ENCODE results near the gene SYNJ2. TPM values are rescaled to one million over a fixed set of nuclear protein-coding genes. Genes with fewer than 3 reads are reported as not detected.

Gene SYNJ2
- total RNA-seq, 2 donors from 2014 or later: 10.2 to 23.4 TPM

DNA sequence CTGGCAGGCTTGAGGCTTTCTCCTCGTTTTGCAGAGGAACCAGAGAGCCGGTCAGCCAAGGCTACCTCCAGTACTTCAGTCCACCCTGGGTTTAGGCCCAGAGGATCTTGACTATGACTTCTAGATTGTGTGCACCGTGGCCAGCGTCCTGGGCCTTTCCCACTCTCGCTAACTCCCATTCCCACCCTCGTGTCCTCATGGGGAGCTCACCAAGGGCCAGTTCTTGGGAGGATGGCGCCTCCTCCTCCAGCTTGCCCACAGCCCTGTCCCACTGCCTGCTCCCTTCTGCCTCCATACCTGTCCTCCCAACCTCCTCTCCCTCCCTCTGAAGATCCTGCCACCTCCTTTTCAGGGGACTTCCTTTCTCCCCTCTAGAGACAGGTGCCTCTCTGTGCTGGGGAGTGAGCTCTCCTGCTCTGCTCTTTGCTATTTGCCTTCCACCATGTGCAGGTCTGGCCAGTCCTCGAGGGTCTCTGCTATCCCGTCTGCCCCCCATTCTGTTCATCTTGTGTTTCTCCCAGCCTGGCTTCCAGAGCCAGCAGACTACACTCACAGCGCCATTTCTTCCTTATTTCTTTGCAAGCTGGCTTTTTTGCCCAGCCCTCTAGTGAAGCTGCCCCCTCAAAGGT is 4.4 kb upstream of the SYNJ2 start:
- no peak for DNase-seq
- intact Hi-C loops (cut with DNase I): no loop called here
- ATAC-seq: no peak

DNA sequence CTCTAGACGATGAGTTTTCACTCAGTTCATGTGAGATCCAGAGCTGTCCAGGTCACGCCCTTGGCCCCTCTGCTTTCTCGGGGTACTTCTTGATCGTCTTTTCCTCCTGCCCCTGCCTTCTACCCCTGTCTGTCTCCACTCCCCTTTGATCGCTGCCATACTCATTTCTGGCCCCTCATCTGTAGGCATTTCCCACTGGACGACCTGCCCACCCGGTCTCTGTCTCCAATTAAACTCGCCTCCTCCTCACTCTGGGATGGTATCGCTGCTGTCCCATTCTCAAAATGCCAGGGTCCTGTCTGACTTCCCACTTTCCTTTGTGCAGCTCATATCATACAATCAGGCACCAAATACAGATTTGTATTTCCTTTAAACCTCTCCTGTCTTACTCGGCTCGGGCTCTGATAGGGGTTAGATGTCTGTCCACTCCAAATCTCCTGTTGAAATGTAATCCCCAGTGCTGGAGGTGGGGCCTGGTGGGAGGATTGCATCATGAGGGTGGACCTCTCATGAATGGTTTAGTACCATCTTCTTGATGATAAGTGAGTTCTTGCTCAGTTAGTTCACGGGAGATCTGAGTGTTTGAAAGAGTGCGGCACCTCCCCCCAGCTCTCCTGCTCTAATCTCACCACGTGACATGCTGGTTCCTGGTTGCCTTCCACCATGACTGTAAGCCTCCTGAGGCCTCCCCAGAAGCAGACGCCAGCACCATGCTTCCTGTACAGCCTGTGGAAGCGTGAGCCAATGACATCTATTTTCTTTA is 3.5 kb upstream of the SYNJ2 start:
- DNase-seq (no peak), ATAC-seq (peak in 1 of 2 donors; percentile 2)
- intact Hi-C loops (cut with DNase I): no loop called here

DNA sequence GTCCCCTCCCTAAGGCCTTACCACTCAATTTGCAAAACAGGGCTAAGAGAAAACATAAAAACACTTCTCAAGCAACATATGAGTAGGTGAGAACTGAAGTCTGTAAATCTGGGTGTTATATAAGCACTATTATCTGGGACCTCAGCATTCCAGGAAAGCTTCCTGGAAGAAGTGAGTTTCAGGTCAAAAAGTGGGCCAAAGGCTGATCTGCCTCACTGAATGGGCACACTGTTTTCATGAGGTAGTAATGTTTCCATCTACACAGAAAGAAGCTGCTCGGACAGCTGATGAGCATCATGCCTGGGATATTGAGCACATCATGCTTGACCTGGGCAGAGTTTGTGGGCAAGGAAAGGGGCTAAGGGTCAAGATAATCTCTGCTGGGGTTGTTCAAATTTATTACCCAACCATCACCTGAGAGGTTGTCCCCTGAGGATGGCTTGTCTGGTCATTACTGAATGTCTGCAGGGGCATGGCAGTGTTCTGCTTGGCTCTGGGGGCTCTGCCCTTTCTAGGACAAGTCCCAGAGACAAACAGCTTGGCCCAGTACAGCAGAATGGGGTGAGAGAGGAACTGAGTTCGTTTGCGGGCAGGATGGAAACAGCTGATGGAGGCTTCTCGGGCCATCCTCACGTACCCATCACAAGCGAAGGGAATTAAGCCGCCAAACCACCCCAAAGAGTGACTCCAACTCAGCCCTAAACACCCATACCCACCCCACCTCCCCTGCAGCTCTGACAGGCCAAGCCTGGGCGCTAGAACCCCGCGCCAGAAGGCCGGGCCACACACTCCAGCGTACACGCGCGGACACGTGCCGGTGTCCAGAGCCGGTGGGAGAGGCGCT is 1.2 kb upstream of the SYNJ2 start:
- ATAC-seq (peak; percentile 13 to 29), DNase-seq (peak; percentile 42)
- intact Hi-C loops (cut with DNase I): loop anchor here (5.0 kb wide), 2 partner anchors 62 to 92 kb away; no protein-coding TSS in a partner anchor

DNA sequence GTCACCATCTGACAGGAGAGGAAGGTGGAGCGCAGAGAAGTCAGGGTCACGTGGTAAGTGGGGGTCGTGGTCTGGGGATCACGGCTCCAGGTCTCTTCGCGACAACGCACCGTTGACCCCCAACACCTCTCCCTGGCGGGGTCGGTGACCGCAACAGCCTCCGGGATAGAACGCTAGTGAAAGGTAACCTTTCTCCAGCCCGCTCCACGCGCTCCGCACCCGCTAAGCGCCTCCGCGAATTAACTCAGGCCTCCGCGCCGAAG is 600 bp upstream of the SYNJ2 start:
- intact Hi-C loops (cut with DNase I): loop anchor here (5.0 kb wide), 2 partner anchors 61 to 91 kb away; no protein-coding TSS in a partner anchor
- DNase-seq (no peak), ATAC-seq (no peak)

DNA sequence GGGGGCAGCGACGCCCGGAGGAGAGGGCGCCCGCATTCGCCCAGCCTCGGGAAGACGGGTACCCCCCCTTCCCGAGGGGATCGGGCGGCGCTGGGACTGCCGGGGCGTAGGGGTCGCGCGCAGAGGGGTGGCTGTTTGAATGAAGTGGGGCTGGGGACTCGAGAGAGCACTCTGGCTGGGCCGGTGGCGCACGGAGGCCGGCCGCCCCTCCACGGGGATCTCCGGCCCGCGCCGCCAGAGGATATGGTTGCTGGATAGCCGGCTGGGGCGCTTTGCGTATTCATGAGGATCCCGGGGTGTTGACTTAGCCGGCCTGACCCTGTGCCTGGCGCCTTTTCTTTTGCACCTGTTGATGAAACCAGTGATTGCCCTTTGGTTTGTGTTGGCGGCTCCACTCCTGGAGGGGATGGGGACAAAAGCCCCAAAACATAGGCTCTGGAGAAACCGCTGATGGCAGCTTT is 469 bp downstream of the SYNJ2 start:
- intact Hi-C loops (cut with DNase I): loop anchor here (2.0 to 5.0 kb wide), 3 partner anchors 60 to 91 kb away; no protein-coding TSS in a partner anchor
- peak; percentile 60 for DNase-seq
- ATAC-seq: peak; percentile 42 to 46

DNA sequence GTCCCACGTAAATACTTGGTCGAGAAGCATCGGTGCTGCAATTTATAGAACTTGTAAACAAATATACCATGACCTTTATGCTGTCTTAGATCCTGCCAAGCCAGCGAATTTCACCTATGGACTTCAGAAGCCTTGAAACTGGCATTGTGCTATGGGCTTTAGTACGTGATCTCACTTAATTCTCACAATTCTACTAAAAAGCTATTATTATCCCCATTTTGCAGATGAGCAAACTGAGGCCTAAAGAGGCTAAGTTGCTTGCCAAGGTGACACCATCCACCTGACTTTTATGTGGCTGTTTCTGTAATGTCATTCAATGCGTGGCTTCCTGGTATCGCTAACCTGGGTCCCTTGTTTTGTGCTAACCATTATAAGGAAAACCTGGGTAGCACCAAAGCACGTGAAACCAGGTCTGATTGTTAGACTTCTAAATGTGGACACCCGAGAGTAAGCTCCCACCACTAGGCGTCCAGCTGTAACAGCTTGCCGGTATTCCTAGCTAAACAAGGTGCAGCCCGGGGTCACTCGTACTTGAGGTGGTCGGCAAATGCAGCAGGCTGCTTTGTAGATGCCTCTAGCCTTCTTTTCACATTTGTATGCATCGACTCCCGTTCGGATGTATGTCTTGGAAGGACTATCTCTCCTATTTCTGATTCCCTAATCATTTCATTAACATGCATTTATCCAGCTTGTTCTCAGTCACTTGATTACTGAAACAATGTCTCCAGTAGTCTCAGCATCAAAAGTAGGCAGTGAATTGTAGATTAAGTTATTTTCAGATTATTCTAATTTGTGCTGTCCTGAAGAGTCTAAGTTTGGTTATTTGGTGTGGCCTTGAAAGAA is 1.1 kb downstream of the SYNJ2 start:
- ATAC-seq: no peak
- no peak for DNase-seq
- intact Hi-C loops (cut with DNase I): loop anchor here (2.0 to 5.0 kb wide), 3 partner anchors 60 to 90 kb away; no protein-coding TSS in a partner anchor

DNA sequence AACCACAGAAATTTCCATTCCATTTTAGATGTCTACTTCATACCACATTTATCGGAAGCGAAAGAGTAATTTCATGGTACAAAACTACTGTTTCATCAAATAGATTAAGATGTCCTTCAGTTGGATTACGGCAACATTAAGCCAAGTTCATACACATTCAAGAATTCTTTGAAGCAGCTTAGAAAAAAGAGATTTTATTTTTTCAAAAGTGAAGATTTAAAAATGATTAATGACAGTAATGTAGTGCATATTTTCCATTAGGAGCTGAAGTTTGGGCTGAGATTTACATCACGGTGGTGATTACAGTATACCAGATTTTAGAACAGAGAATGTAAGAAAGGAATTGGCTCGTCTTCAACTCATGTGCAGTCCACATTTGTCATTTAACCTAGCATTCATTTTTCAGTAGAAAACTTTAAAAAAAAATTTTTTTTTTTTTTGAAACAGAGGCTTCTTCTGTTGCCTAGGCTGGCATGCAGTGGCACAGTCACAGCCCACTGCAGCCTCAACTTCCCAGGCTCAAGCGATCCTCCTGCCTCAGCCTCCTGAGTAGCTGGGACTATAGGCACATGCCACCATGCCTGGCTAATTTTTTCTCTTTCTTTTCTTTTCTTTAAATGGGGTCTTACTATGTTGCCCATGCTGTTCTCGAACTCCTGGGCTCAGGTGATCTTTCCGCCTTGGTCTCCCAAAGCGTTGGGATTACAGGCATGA is 1.9 kb downstream of the SYNJ2 start:
- intact Hi-C loops (cut with DNase I): loop anchor here (2.0 to 5.0 kb wide), 3 partner anchors 59 to 89 kb away; no protein-coding TSS in a partner anchor

DNA sequence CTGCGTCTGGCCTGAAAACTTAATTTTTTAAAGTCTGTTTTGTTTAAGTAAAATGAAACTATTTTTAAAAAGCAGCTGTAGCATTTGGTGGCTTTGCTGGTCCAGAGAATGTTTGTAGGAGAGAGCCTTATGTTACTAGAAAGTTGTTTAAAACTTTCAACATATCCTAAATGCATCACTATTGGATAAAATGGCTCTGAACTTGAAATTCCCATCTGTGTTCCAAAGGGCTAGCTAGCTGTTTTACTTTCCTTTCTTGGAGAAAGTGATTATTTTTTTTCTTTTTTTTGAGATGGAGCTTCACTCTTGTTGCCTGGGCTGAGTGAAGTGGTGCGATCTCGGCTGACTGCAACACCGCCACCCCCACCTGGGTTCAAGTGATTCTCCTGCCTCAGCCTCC is 2.5 kb downstream of the SYNJ2 start:
- ATAC-seq (no peak), DNase-seq (no peak)
- intact Hi-C loops (cut with DNase I): loop anchor here (5.0 kb wide), 2 partner anchors 58 to 88 kb away; no protein-coding TSS in a partner anchor

More for the DNA sequence above, 1.9 kb downstream of the SYNJ2 start:
- no peak for ATAC-seq
- no peak for DNase-seq

DNA sequence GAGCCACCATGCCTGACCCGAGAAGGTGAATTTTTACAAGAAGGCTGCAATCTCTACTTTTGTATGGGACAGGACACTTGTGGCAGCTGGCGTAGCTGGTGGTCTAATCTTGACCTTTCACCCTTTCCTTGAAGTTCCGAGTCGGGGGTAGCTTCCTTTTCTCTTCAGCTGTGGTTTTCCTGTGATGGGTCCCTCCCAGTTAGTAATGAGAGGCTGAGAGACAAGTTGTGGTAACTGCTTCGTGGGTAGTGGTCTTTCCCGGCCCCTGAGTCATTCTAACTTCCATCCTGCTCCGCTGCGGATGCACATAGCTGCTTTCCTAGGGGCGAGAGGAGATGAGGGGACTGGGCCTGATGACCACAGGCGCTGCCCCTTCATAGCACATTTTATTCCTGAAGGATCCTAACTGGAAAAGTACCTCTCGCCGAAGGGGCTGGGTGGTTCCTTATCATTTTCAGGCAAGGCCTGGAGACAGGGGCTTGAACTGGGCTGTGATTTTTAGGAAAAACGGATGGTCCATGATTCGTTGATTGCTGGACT is 3.1 kb downstream of the SYNJ2 start:
- intact Hi-C loops (cut with DNase I): loop anchor here (5.0 kb wide), 3 partner anchors 38 to 88 kb away; no protein-coding TSS in a partner anchor

DNA sequence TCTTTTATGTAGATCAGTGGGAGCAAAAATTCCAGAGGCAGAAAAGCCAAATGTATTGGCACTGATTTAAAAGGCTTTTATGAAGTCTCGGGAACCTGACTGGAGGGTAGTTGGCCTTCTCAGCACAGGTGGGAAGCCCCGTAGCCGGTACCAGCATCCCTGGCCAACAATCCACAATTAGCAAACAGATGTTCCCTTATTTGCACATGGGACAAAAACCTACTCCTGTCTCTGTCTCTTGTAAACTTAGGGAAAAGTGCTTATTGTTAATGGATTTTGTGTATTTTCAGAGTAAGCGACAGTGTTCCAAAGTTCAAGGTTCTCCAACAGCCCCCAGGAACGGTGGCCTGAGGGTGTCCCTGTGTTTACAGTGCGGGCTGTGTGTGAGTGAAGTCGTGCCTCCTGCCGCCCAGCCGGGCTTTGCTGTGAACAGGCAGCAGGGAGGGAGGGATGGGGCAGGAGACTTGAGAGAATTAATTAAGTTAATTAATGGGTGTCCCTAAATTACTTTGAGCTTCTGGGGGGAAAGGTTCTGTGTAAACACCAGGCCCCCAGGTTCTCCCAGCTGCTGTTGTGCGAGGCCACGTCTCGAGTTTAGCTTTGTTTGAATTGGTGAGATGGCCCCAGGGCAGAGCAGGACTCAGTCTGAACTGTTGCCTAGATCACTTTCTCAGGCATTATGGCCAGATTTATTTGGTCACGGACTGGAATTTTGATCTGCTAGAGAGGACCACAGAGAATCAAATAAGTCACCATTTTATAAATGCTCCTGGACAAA is 3.9 kb downstream of the SYNJ2 start:
- ATAC-seq: no peak
- DNase-seq: no peak
- intact Hi-C loops (cut with DNase I): loop anchor here in 1 of 2 donors (5.0 kb wide), 1 partner anchor 37 kb away; no protein-coding TSS in a partner anchor

More for the DNA sequence above, 3.1 kb downstream of the SYNJ2 start:
- ATAC-seq (no peak), DNase-seq (no peak)

DNA sequence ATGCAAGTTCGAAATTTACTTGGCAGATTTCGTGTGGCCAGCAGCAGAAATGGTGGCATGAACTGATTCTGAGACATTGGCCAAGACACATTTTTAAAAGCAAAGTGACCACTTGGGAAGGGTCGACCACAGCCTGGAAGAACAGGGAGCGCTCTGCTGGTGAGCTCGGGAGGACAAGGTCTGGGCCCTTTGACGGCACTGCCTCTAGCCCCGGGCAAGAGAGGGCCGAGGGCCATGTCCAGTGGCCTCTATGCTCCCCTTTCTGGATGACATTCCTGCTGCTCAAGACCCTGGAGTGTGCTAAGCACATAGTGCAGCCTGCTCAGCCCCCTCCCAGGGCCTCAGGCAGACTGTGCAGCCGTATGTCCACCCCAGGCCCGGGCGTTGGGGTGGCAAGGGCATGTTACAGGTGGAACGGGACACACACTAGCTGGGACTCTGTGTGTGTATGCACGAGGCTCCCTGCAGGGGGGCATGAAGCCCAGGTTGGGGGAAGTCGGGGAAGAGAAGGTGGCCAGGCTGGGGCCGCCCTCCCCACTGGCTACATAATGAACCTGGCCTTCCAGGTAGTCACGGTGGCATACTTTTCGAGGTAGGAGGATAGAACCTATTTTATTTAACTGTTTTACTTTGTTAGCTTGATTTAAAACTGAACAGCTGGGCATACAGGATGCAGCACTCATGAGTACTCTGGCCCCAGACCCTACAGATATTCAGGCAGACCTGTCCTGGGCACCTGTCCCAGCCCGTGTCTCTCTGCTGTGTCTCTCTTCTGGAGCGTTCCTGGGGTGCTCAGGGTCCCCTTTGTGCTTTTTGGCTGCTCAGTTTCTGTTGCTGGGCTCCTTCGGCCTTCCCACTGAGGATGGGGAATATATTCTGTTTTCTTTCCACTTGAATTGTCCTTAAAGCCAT is 6.4 kb downstream of the SYNJ2 start:
- ATAC-seq (no peak), DNase-seq (peak; percentile 11)
- intact Hi-C loops (cut with DNase I): loop anchor here in 1 of 2 donors (5.0 kb wide), 1 partner anchor 34 kb away; no protein-coding TSS in a partner anchor

DNA sequence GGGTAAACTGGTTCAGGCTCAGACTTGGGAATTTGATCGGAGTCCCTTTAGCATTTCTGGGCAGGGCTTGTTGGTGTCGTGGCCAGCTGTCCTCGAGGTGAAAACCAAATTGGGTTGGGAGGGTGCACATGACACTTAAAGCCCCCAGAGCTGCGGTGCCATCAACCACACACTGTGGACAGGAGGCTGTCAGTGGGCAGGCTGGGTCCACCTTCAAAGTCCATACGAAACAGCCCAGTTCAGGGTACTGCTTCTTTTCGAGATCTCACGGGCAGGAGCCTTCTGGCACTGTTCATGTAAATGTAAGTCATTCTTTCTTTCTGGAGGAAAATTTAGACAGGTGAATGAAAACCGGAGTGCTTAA is 7.0 kb downstream of the SYNJ2 start:
- ATAC-seq: no peak
- peak; percentile 5 for DNase-seq
- intact Hi-C loops (cut with DNase I): loop anchor here in 1 of 2 donors (5.0 kb wide), 1 partner anchor 34 kb away; no protein-coding TSS in a partner anchor

DNA sequence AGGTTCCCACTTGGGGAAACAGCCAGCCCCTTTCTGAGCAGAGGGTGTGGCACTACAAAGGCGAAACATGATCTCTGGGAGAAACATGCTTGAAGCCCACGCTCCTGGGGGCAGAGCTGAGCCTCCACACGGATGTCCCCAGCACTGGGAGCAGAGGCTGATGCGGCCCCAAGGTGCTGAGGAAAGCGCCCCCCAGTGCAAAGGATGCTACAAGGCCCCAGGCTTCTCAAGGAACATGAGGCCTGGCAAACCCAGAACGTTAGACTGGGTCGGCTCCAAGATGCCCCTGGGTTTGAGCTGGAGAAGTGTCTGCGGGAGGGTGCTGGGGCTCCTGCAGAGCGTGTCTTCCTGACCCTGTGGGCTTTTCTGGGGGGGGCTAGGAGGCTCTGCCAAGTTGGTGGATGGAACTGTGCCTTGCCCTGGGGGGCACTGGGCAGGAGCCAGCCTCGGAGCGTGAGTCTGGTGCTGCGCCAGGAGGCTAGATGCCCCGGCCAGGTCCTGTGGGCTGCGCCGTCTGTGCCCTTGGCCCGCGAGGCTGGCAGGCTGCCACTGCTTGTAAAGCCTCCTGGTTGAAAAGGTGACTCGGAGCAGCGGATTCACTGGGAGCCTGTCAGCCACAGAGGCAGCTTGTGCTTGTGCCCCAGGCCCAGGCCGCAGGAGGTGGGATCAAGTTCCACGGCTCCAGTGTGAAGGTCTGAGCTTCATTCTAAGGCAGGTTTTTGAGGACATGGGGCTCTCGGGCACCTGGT is 8.1 kb downstream of the SYNJ2 start:
- DNase-seq: peak; percentile 78
- ATAC-seq: peak; percentile 79 to 87
- intact Hi-C loops (cut with DNase I): loop anchor here in 1 of 2 donors (5.0 kb wide), 1 partner anchor 33 kb away; no protein-coding TSS in a partner anchor

DNA sequence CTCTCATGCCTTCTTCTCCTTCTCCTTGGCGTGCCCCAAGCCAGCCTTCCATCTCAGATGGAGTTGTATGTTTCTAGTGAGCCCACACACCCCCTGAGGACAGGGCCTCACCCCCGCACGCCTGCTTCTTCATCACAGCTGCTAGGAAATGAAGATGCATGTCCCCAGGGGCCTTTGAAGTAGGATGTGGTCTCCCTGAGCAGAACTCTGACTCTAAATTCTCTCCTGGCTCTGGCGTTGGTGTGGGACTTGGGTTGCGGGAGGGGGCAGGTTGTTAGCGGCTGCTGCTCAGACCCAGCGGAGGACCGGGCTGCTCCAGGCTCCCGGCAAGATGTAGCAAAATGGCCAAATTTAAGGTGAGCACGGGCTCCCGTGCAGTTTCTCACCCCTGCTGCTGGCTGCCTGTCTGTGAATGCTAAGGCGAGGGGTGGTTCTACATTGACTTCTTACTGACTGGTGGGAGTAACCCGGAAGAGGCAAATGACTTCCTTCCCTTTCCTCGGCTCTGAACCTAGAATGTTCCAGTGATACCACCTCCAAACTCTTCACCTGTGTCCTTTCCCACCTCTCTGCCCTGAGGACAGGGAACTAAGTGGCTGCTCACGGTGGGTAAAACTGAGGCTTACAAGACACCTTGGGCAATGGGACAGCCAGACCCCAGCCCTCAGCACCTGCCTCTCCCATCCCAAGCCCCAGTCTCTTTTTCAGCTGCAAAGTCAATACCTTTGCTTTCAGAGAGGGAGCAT is 8.8 kb downstream of the SYNJ2 start:
- intact Hi-C loops (cut with DNase I): no loop called here
- peak in 1 of 2 donors; percentile 5 for ATAC-seq
- peak; percentile 16 for DNase-seq

Data from left cardiac atrium (tissue), 4 donors.